GM18508 (cell line): ENCODE data around the gene GREM2.

ENCODE experiments used
- ATAC-seq: cut with Tn5 transposase; IDR thresholded peaks from one replicate; pipeline ENCODE4 v1.9.1; 2021; ENCODE audit warnings: moderate number of reproducible peaks; ENCODE audit not compliant: insufficient read depth, unreplicated experiment

GREM2 gene

DNA sequence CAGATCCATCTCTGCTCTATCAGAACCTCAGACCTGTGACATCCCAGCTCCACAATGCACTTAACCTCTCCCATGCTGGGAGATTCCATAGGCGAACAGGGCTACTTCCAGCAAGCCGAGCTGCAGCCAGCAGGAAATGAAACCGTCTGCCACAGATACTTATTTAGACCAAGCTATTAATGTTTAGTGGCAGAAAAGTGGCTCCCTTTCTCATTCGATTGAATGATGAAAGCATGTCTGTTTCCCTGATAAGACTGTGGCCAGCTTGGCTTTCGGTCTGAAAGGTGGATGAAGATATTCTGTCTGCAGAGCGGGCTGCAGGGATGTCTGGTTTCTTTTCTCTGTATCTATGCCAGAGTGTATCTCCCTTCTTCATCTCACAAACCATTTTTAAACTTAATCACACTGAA is 146.4 kb downstream of the GREM2 start:
- no peak for ATAC-seq

GRCh38 chr1:240464099-240464498 is 147.9 kb downstream of the GREM2 start:
- ATAC-seq, result no peak

GRCh38 chr1:240462766-240463395 is 149.1 kb downstream of the GREM2 start:
- no peak for ATAC-seq

GRCh38 chr1:240462277-240462676 is 149.7 kb downstream of the GREM2 start:
- no peak for ATAC-seq

- no peak for ATAC-seq
These were observed 154.8 kb downstream of the GREM2 start for GRCh38 chr1:240457203-240457602.

DNA sequence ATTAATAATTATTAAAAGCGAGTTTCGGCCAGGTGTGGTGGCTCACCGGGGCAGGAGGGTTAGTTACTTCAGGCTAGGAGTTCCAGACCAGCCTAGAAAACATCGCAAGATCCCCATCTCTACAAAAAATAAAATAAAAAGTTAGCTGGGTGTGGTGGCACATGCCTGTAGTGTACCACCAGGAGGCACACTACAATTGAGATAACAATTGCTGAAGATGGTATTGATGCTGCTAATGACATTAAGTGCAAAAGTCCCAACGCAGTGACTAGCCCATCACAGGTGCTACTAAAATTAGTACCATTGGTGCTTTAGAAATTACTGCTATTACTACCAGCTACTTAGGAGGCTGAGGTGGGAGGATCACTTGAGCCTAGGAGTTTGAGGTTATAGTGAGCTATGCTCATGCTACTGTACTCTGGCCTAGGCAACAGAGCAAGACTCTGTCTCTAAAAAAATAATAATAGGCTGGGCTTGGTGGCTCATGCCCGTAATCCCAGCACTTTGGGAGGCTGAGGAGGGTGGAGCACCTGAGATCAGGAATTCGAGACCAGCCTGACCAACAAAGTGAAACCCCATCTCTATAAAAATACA is 156.6 kb downstream of the GREM2 start:
- ATAC-seq, result peak; percentile 66

DNA sequence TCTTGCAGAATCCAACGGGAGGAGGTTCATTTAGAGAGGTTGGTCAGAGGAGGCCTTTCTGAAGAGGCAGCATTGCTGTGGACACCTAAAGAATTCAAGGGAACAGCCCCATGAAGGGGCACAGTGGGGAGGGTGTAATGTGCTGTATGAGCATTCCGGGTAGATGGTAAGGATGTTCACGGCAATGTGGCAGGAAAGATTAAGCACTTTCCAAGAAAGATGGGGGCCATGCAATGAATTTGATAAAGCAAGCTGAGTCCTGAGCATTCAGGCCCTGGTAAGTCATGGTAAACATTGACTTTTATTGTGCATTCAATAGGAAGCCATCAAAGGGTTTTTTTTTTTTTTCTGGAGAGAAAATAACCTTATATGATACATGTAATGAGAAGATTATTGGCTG is 166.6 kb downstream of the GREM2 start:
- ATAC-seq, result no peak

- no peak for ATAC-seq
These were observed 170.3 kb downstream of the GREM2 start for GRCh38 chr1:240441669-240442068.
